Fibroblast of the aortic adventitia (primary cell): ENCODE measurements around the gene ZNF345. TPM values are rescaled to one million over a fixed set of nuclear protein-coding genes. Genes with fewer than 3 reads are reported as not detected.

Experiments used
- DNase-seq: peaks from one replicate; pipeline ENCODE4 v3.0.0-alpha.2; 2010; ENCODE audit warnings: low read depth
- H3K4me3 ChIP-seq: 2 replicates; pipeline ENCODE4 v1.5.1; 2011; ENCODE audit warnings: low read depth, mild to moderate bottlenecking, control low read depth, low read length, moderate library complexity
- CTCF ChIP-seq: IDR thresholded peaks from 2 replicates; pipeline ENCODE4 v1.5.1; 2011; ENCODE audit warnings: mild to moderate bottlenecking, low read length, control low read depth, inconsistent platforms; ENCODE audit not compliant: insufficient read depth
- total RNA-seq: library from RNA; depleted of rRNA; stranded (reverse); fragments of >200 nt; gene quantifications from 2 replicates; pipeline ENCODE4 v1.2.3, GENCODE V29; 2012; ENCODE audit warnings: low replicate concordance

Gene ZNF345
- 5.5 and 9.6 TPM in 2 replicates for total RNA-seq

GRCh38 chr19:36850559-36851442, at the start of gene ZNF345:
ZNF345 (plus strand) TSS chr19:36850876; CDS start chr19:36876831, 25,955 bp downstream.
- TF ChIP-seq CTCF = no peak
- DNase-seq = peak; percentile 96
- peak within 1 kb of the TSS; percentile 100 for H3K4me3 ChIP-seq

- no peak for TF ChIP-seq CTCF
- DNase-seq = no peak
- H3K4me3 ChIP-seq = no peak overlapping the region
Measured at GRCh38 chr19:36805364-36805763, 45.3 kb upstream of the ZNF345 start.

GRCh38 chr19:36807029-36807428, 43.6 kb upstream of the ZNF345 start:
- DNase-seq = no peak

GRCh38 chr19:36819130-36819630, 31.5 kb upstream of the ZNF345 start:
- TF ChIP-seq CTCF = no peak
- DNase-seq = no peak
- H3K4me3 ChIP-seq = no peak overlapping the region

More at GRCh38 chr19:36807029-36807428, 43.6 kb upstream of the ZNF345 start:
- TF ChIP-seq CTCF = no peak
- H3K4me3 ChIP-seq = no peak overlapping the region

GRCh38 chr19:36821758-36822157, 28.9 kb upstream of the ZNF345 start:
- DNase-seq = no peak
- TF ChIP-seq CTCF = no peak
- no peak overlapping the region for H3K4me3 ChIP-seq

GRCh38 chr19:36833430-36833829, 17.2 kb upstream of the ZNF345 start:
- H3K4me3 ChIP-seq = no peak overlapping the region
- DNase-seq = no peak
- no peak for TF ChIP-seq CTCF
